ENCODE data around the gene MAP4K5. TPM values are rescaled to one million over a fixed set of nuclear protein-coding genes. Genes with fewer than 3 reads are reported as not detected.
"Not testable (repeated sequence)": the region's sequence is repeated elsewhere in the genome, so short reads cannot be mapped to it uniquely, and the experiment has no call there.

MAP4K5 gene
- total RNA-seq, 1 donor = 134 TPM

DNA sequence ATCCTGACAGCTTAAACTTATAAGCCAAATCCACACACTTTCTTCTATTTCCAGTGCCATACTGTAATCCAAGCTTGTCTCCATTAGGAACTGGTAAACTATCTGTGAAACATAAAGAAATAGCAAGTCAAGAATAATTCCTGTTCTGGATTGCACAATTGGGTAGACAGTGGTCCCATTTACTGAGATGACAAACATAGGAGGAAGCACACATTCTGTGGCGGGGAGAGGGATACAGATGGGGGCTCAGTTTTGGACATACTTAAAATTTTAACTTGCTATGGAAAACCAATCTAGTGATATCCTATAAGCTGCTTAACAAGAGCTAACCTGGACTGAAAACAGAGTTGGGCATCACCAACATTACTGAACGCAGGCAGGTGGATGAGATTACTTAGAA is 16.3 kb downstream of the MAP4K5 start:
- H3K27ac ChIP-seq (ENCODE audit: low read depth, low read length) = no peak overlapping the region
- peaks cover 5% of the 10 kb centered on the region for H3K36me3 ChIP-seq (ENCODE audit: insufficient read depth, low read length)
- H3K4me3 ChIP-seq (ENCODE audit: insufficient read depth, low read length) = no peak overlapping the region
- H3K4me1 ChIP-seq (ENCODE audit: insufficient read depth, low read length) = peaks cover 3% of the 10 kb centered on the region
- no peak overlapping the region for H2AFZ ChIP-seq (ENCODE audit: low read length)
- no peaks in the 10 kb centered on the region for H3K9me3 ChIP-seq (ENCODE audit: low read depth, low read length)
- no peak overlapping the region for H3K4me2 ChIP-seq (ENCODE audit: insufficient read depth, low read length)
- H3K79me2 ChIP-seq (ENCODE audit: insufficient read depth, low read length) = peaks cover 98% of the 10 kb centered on the region
- TF ChIP-seq, protein P1, sequence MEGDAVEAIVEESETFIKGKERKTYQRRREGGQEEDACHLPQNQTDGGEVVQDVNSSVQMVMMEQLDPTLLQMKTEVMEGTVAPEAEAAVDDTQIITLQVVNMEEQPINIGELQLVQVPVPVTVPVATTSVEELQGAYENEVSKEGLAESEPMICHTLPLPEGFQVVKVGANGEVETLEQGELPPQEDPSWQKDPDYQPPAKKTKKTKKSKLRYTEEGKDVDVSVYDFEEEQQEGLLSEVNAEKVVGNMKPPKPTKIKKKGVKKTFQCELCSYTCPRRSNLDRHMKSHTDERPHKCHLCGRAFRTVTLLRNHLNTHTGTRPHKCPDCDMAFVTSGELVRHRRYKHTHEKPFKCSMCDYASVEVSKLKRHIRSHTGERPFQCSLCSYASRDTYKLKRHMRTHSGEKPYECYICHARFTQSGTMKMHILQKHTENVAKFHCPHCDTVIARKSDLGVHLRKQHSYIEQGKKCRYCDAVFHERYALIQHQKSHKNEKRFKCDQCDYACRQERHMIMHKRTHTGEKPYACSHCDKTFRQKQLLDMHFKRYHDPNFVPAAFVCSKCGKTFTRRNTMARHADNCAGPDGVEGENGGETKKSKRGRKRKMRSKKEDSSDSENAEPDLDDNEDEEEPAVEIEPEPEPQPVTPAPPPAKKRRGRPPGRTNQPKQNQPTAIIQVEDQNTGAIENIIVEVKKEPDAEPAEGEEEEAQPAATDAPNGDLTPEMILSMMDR (IDR thresholded peaks at IDR 0.05; ENCODE audit: extremely low read depth, low read depth, low read length) = no peak
- no peaks in the 10 kb centered on the region for H3K27me3 ChIP-seq (ENCODE audit: insufficient read depth, low read length)
- DNase-seq (ENCODE audit: insufficient read length, low spot score, missing footprints) = no peak
- peaks cover 21% of the 10 kb centered on the region for H4K20me1 ChIP-seq (ENCODE audit: insufficient read depth, low read length)

DNA sequence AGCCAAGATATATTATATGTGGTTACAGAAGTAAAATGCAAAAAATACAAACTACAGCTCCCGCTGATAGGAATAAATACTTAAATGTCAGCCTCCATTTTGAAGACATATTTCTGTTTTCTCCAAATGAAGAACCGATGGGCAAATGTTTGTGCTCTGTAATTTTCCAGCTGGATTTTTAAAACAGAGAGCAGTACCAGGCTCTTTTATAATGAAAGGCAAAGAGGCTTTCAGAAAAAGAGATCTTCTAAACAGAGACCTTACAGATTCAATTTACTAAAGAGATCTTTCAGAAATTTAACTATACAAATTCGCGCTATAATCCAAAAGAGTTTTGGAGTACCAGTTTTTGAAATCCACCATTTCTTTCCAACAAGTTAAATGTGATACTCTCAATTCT is 19.9 kb downstream of the MAP4K5 start:
- Histone ChIP-seq H3K27me3 (ENCODE audit: insufficient read depth, low read length) (no peaks in the 10 kb centered on the region), H4K20me1 (ENCODE audit: insufficient read depth, low read length) (peaks cover 18% of the 10 kb centered on the region), H2AFZ (ENCODE audit: low read length) (no peak overlapping the region), H3K79me2 (ENCODE audit: insufficient read depth, low read length) (peaks cover 96% of the 10 kb centered on the region), H3K9me3 (ENCODE audit: low read depth, low read length) (no peaks in the 10 kb centered on the region), H3K4me2 (ENCODE audit: insufficient read depth, low read length) (no peak overlapping the region), H3K4me3 (ENCODE audit: insufficient read depth, low read length) (no peak overlapping the region), H3K27ac (ENCODE audit: low read depth, low read length) (no peak overlapping the region), H3K4me1 (ENCODE audit: insufficient read depth, low read length) (no peaks in the 10 kb centered on the region), H3K36me3 (ENCODE audit: insufficient read depth, low read length) (peaks cover 5% of the 10 kb centered on the region)
- DNase-seq (ENCODE audit: insufficient read length, low spot score, missing footprints) = no peak
- TF ChIP-seq, protein P1 (IDR thresholded peaks at IDR 0.05; ENCODE audit: extremely low read depth, low read depth, low read length) = no peak

DNA sequence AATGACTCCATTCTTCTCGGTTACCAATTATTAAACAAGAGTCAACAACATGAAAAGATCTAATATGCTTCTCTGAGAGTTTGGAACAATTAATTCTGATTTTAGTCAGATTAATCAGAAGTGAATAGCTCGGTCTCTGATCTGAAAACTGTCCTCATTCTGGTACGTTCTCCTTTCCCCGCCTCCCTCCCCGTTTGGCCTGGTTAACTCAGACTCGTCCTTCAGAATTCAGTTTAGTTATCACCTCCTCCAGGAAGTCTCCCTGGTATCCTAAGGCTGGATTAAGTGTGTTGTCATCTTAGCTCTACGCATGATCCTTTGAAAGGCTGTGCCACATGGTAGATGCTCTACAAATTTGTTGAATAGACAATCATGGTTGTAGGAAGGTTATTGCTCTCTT is 22.2 kb downstream of the MAP4K5 start:
- H3K27me3 ChIP-seq (ENCODE audit: insufficient read depth, low read length) = no peaks in the 10 kb centered on the region
- no peak for DNase-seq (ENCODE audit: insufficient read length, low spot score, missing footprints)
- H3K36me3 ChIP-seq (ENCODE audit: insufficient read depth, low read length) = peaks cover 5% of the 10 kb centered on the region
- H3K4me3 ChIP-seq (ENCODE audit: insufficient read depth, low read length) = no peak overlapping the region
- no peak overlapping the region for H3K27ac ChIP-seq (ENCODE audit: low read depth, low read length)
- H3K4me1 ChIP-seq (ENCODE audit: insufficient read depth, low read length) = no peaks in the 10 kb centered on the region
- H3K9me3 ChIP-seq (ENCODE audit: low read depth, low read length) = no peaks in the 10 kb centered on the region
- peaks cover 13% of the 10 kb centered on the region for H4K20me1 ChIP-seq (ENCODE audit: insufficient read depth, low read length)
- TF ChIP-seq, protein P1 (IDR thresholded peaks at IDR 0.05; ENCODE audit: extremely low read depth, low read depth, low read length) = no peak
- no peak overlapping the region for H3K4me2 ChIP-seq (ENCODE audit: insufficient read depth, low read length)
- no peak overlapping the region for H2AFZ ChIP-seq (ENCODE audit: low read length)
- peaks cover 95% of the 10 kb centered on the region for H3K79me2 ChIP-seq (ENCODE audit: insufficient read depth, low read length)

DNA sequence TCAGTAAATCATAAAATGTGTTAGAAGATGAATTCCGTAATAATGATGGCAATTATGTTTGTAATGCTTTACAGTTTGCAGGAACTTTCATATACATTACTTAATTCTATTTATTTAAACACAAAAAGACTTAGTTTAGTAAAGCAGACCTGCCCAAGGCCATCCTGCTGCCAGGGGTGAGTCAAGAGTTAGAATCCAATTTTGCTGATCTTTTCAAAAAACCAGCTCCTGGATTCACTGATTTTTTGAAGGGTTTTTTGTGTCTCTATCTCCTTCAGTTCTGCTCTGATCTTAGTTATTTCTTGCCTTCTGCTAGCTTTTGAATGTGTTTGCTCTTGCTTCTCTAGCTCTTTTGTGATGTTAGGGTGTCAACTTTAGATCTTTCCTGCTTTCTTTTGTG is 25.3 kb downstream of the MAP4K5 start:
- Histone ChIP-seq H3K79me2 (ENCODE audit: insufficient read depth, low read length) (peaks cover 94% of the 10 kb centered on the region), H4K20me1 (ENCODE audit: insufficient read depth, low read length) (peaks cover 11% of the 10 kb centered on the region)
- H2AFZ ChIP-seq (ENCODE audit: low read length); H3K27me3 ChIP-seq (ENCODE audit: insufficient read depth, low read length); H3K27ac ChIP-seq (ENCODE audit: low read depth, low read length); H3K4me2 ChIP-seq (ENCODE audit: insufficient read depth, low read length); H3K9me3 ChIP-seq (ENCODE audit: low read depth, low read length); H3K4me3 ChIP-seq (ENCODE audit: insufficient read depth, low read length); H3K4me1 ChIP-seq (ENCODE audit: insufficient read depth, low read length); DNase-seq (ENCODE audit: insufficient read length, low spot score, missing footprints); H3K36me3 ChIP-seq (ENCODE audit: insufficient read depth, low read length): not testable (repeated sequence)

Measured in osteoblast (primary cell).